GM21360 (cell line): ENCODE results near the gene RAB31.
"Not testable (repeated sequence)": the region's sequence is repeated elsewhere in the genome, so short reads cannot be mapped to it uniquely, and the experiment has no call there.

Source experiments
- ATAC-seq: cut with Tn5 transposase; IDR thresholded peaks from one replicate; pipeline ENCODE4 v1.9.1; 2021; ENCODE audit warnings: mild to moderate bottlenecking, moderate library complexity; ENCODE audit not compliant: unreplicated experiment

The RAB31 gene

GRCh38 chr18:9878095-9878494 lies 170.0 kb downstream of the RAB31 start:
- ATAC-seq = no peak

GRCh38 chr18:9878783-9879242 lies 170.7 kb downstream of the RAB31 start:
- no peak for ATAC-seq

GRCh38 chr18:9884090-9884489 lies 176.0 kb downstream of the RAB31 start:
- no peak for ATAC-seq

- ATAC-seq = no peak
Observed at GRCh38 chr18:9884532-9885140, 176.5 kb downstream of the RAB31 start.

GRCh38 chr18:9885170-9886004 lies 177.3 kb downstream of the RAB31 start, which contains the start of gene TXNDC2:
TSS of gene TXNDC2 (plus strand) at chr18:9885973. CDS start at chr18:9886681, 708 bp downstream.
- ATAC-seq = no peak

- no peak for ATAC-seq
Observed at GRCh38 chr18:9886005-9886348, 177.9 kb downstream of the RAB31 start.

GRCh38 chr18:9887992-9888391 lies 179.9 kb downstream of the RAB31 start:
- ATAC-seq = no peak

- ATAC-seq = no peak
Observed at GRCh38 chr18:9890196-9890595, 182.1 kb downstream of the RAB31 start.

GRCh38 chr18:9890957-9891356 lies 182.9 kb downstream of the RAB31 start:
- ATAC-seq = no peak

GRCh38 chr18:9891515-9891914 lies 183.4 kb downstream of the RAB31 start:
- not testable (repeated sequence) for ATAC-seq

- no peak for ATAC-seq
Observed at GRCh38 chr18:9894454-9895068, 186.5 kb downstream of the RAB31 start.

- ATAC-seq = no peak
Observed at GRCh38 chr18:9897129-9897528, 189.0 kb downstream of the RAB31 start.

- not testable (repeated sequence) for ATAC-seq
Observed at GRCh38 chr18:9897787-9898291, 189.7 kb downstream of the RAB31 start.

- ATAC-seq = no peak
Observed at GRCh38 chr18:9898792-9899549, 190.9 kb downstream of the RAB31 start.

GRCh38 chr18:9899550-9899930 lies 191.4 kb downstream of the RAB31 start:
- ATAC-seq = not testable (repeated sequence)

- ATAC-seq = no peak
Observed at GRCh38 chr18:9900699-9901098, 192.6 kb downstream of the RAB31 start.

GRCh38 chr18:9901377-9901776 lies 193.3 kb downstream of the RAB31 start:
- ATAC-seq = no peak

GRCh38 chr18:9902264-9902663 lies 194.2 kb downstream of the RAB31 start:
- ATAC-seq = not testable (repeated sequence)

GRCh38 chr18:9902832-9903231 lies 194.7 kb downstream of the RAB31 start:
- no peak for ATAC-seq

GRCh38 chr18:9905401-9905922 lies 197.4 kb downstream of the RAB31 start:
- no peak for ATAC-seq

GRCh38 chr18:9906481-9906880 lies 198.4 kb downstream of the RAB31 start:
- no peak for ATAC-seq
